GM10248 (cell line): ENCODE results near the gene AMBRA1.
"Not testable (repeated sequence)": the region's sequence is repeated elsewhere in the genome, so short reads cannot be mapped to it uniquely, and the experiment has no call there.

Source experiments
- CTCF ChIA-PET: fragments of 300-600 bp; sonication (Branson Sonifier 250); formaldehyde crosslinking; extraction: SDS; loops from one replicate; lab custom pipeline; 2021; ENCODE audit warnings: antibody characterized with exemption; lab: Yijun Ruan, JAX
- POLR2A ChIA-PET: fragments of 350-650 bp; sonication (Branson Sonifier 250); formaldehyde crosslinking; extraction: SDS; loops from one replicate; lab custom pipeline; 2020; ENCODE audit warnings: antibody characterized with exemption; lab: Yijun Ruan, JAX
- DNase-seq: peaks from one replicate; pipeline ENCODE4 v3.0.0; 2012; ENCODE audit errors: extremely low spot score
- TF ChIP-seq, protein P1 (sequence below): IDR thresholded peaks from 2 replicates; pipeline ENCODE4 v1.5.1; 2012; ENCODE audit warnings: mild to moderate bottlenecking, low read depth; ENCODE audit errors: extremely low read depth, missing control alignments, control extremely low read depth

AMBRA1 gene

DNA sequence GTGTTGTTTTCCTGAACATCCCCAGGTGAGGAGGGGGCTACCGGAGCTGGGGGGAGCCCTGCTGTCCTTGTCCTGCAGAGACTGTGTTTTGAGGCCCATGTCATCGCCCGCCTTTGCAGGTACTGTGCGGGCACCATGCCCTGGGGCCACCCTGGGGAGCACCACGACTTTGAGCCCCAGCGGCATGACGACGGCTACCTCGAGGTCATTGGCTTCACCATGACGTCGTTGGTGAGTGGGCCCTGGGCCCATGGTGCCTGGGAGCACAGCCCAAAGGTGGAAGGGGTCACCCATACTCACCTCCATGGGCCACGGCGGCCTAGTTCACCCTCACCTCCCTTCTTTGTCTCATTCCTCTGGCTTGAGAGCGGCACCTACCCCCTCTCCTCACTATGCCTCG lies 219.0 kb downstream of the AMBRA1 start:
- TF ChIP-seq, protein P1, sequence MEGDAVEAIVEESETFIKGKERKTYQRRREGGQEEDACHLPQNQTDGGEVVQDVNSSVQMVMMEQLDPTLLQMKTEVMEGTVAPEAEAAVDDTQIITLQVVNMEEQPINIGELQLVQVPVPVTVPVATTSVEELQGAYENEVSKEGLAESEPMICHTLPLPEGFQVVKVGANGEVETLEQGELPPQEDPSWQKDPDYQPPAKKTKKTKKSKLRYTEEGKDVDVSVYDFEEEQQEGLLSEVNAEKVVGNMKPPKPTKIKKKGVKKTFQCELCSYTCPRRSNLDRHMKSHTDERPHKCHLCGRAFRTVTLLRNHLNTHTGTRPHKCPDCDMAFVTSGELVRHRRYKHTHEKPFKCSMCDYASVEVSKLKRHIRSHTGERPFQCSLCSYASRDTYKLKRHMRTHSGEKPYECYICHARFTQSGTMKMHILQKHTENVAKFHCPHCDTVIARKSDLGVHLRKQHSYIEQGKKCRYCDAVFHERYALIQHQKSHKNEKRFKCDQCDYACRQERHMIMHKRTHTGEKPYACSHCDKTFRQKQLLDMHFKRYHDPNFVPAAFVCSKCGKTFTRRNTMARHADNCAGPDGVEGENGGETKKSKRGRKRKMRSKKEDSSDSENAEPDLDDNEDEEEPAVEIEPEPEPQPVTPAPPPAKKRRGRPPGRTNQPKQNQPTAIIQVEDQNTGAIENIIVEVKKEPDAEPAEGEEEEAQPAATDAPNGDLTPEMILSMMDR = no peak
- CTCF ChIA-PET = interaction anchor here (4.1 kb wide), 1 partner anchor 14 kb away, joined by 42 read pairs; no protein-coding TSS in a partner anchor
- no peak for DNase-seq
- POLR2A ChIA-PET = no interaction called here

DNA sequence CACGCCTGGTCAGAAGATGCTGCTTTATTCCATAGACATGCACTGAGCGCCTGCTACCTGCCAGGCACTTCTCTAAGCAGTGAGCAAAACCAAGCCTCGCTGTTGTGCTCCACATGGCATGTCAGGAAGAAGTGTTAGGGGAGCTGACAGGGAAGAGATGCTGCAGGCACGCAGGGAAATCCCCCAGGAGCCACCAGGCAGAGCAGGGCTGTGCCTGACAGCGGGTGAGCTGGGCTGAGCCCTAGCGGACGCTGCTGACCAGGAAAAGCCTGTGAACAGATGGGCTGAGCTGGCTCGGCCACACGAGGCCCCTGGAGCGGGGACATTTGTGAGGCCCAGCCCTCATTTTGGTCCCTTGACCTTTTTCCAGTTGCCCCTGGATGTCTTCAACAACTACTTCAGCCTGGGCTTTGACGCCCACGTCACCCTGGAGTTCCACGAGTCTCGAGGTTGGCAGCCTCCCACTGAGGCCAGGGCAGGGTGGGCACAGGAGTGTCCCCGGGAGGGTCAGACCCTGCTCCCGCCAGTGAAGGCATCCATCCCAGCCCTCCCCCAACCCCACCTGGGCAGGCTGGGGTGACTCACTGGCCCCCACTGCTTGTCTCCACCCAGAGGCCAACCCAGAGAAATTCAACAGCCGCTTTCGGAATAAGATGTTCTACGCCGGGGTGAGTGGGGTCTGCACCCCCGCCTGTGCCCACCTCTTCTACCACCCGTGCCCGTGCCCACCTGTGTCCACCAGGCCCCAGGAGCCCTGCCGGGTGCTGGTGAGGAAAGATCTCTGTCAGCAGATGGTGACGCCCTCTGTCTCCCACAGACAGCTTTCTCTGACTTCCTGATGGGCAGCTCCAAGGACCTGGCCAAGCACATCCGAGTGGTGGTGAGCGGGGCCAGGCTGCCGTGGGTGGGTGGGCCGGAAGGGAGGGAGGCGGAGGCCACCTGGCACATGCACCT lies 219.8 kb downstream of the AMBRA1 start:
- ChIA-PET POLR2A (interaction anchor here (0.7 kb wide), 1 partner anchor 109 kb away, joined by 6 read pairs; no protein-coding TSS in a partner anchor), CTCF (interaction anchor here (1.2 to 20.9 kb wide), 2 partner anchors 22 to 151 kb away, joined by 3 to 452 read pairs; partner anchors contain the start of gene DGKZ)
- no peak for DNase-seq
- TF ChIP-seq, protein P1 = no peak

DNA sequence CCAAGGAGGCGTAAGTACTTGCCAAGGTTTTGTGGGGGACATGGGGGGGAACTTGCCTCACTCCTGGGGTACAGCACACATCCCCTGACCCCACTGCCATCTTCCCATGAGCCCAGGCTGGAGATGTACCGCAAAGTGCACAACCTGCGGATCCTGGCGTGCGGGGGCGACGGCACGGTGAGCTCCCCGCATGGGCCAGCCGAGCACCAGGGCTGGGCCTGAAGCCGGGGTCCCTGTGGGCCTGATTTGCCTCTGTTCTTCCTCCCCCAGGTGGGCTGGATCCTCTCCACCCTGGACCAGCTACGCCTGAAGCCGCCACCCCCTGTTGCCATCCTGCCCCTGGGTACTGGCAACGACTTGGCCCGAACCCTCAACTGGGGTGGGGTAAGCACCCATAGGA lies 221.3 kb downstream of the AMBRA1 start:
- POLR2A ChIA-PET, DNase-seq: not testable (repeated sequence)
- CTCF ChIA-PET = interaction anchor here (1.2 to 20.9 kb wide), 3 partner anchors 15 to 157 kb away, joined by 3 to 452 read pairs (median 6); partner anchors contain the start of gene DGKZ

DNA sequence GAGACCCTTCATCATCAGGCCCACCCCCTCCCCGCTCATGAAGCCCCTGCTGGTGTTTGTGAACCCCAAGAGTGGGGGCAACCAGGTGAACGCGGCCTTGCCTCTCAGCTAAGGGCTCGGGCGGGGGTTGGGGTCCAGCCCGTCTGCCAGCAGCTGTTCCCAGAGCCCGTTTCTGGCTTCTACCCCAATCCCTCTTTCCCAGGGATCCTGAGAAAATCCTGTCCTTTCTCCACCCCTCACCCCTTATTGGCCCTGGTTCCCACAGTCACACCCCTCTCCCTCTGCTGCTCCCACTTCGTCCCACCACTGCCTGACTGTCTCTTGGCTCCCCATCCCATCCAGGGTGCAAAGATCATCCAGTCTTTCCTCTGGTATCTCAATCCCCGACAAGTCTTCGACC lies 221.7 kb downstream of the AMBRA1 start:
- ChIA-PET CTCF (interaction anchor here (1.2 to 20.9 kb wide), 3 partner anchors 16 to 157 kb away, joined by 3 to 452 read pairs (median 6); partner anchors contain the start of gene DGKZ), POLR2A (no interaction called here)
- DNase-seq = no peak
- TF ChIP-seq, protein P1 = no peak

DNA sequence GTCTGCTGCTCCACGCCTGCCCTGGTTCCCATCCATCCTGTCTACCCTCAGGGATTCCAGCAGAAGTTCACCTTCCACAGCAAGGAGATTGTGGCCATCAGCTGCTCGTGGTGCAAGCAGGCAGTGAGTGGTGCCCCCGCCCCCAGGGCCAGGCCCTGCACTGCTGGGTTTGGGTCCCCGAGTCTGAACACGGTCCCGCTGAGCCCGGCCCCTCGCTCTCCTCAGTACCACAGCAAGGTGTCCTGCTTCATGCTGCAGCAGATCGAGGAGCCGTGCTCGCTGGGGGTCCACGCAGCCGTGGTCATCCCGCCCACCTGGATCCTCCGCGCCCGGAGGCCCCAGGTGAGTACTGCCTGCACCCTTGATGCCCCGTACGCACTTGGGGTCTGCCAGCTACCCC lies 222.6 kb downstream of the AMBRA1 start:
- DNase-seq, POLR2A ChIA-PET: not testable (repeated sequence)
- CTCF ChIA-PET = interaction anchor here (1.9 to 20.9 kb wide), 2 partner anchors 17 to 19 kb away, joined by 6 to 452 read pairs; partner anchors contain the start of gene DGKZ

DNA sequence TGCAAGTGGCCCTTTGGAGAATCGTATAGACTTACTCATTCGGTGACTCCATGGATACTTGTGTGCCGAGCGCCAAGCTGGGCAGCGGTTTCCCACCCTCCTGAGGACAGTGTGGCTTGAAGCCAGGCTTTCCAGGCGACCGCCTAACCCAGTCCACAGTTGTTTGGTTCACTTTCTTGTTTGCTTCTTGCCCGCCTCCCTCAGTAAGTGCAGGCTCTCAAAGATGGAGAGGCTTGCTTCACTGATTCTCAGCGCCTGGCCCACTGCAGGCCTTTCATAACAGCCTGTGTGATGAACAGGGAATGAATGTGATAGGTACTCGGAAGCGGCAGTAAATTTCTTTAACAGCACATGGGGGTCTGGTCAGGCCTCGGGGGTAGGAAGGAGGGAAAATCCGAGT lies 223.6 kb downstream of the AMBRA1 start:
- POLR2A ChIA-PET = no interaction called here
- TF ChIP-seq, protein P1 = no peak
- CTCF ChIA-PET = interaction anchor here (2.9 to 20.9 kb wide), 2 partner anchors 8 to 18 kb away, joined by 18 to 452 read pairs; partner anchors contain the start of gene DGKZ
- no peak for DNase-seq

DNA sequence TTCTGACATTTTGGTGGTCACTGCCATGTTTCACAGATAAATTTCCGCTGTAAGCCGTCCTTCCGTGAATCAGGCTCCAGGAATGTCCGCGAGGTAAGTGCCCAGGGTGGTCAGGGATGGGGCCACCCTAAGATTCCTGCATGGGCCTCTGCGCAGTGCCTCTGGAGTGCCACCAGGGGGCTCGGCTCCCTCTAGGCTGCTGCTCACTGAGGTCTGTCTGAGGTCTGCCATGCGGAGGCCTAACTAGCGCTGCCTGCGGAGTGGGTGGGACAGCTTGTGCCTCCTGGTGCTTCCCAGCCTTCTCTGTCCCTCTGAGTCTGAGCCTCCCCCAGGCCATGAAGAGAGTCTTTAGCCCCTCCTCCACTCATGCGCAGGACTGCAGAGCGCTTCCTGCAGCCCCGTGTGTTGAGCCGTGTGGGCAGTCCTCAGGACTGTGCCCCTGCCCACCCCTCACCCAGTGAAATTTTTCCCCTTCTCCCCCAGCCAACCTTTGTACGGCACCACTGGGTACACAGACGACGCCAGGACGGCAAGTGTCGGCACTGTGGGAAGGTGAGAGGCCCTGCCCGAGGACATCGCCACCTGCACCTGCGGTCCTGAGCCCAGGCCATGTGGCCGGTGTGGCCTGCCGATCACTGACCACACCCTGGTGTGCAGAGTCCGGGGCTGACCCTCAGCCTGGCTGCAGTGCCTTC lies 224.2 kb downstream of the AMBRA1 start:
- TF ChIP-seq, protein P1 = peak; percentile 93
- peak; percentile 75 for DNase-seq
- ChIA-PET CTCF (interaction anchor here (0.9 to 20.9 kb wide), 6 partner anchors 9 to 169 kb away, joined by 3 to 452 read pairs (median 12); partner anchors contain the start of gene DGKZ), POLR2A (interaction anchor here (1.1 kb wide), 1 partner anchor 21 kb away, joined by 3 read pairs; no protein-coding TSS in a partner anchor)
